Fibroblast of the aortic adventitia (primary cell): ENCODE results near the gene LRRC36. TPM values are rescaled to one million over a fixed set of nuclear protein-coding genes. Genes with fewer than 3 reads are reported as not detected.
"Not testable (repeated sequence)": the region's sequence is repeated elsewhere in the genome, so short reads cannot be mapped to it uniquely, and the experiment has no call there.

ENCODE experiments used
- DNase-seq: peaks from one replicate; pipeline ENCODE4 v3.0.0-alpha.2; 2010; ENCODE audit warnings: low read depth
- H3K4me3 ChIP-seq: 2 replicates; pipeline ENCODE4 v1.5.1; 2011; ENCODE audit warnings: low read depth, mild to moderate bottlenecking, control low read depth, low read length, moderate library complexity
- total RNA-seq: library from RNA; depleted of rRNA; stranded (reverse); fragments of >200 nt; gene quantifications from 2 replicates; pipeline ENCODE4 v1.2.3, GENCODE V29; 2012; ENCODE audit warnings: low replicate concordance
- TF ChIP-seq, protein P1 (sequence below): IDR thresholded peaks from 2 replicates; pipeline ENCODE4 v1.5.1; 2011; ENCODE audit warnings: mild to moderate bottlenecking, low read length, control low read depth, inconsistent platforms; ENCODE audit not compliant: insufficient read depth

The LRRC36 gene
- total RNA-seq, 1 donor = not detected

DNA sequence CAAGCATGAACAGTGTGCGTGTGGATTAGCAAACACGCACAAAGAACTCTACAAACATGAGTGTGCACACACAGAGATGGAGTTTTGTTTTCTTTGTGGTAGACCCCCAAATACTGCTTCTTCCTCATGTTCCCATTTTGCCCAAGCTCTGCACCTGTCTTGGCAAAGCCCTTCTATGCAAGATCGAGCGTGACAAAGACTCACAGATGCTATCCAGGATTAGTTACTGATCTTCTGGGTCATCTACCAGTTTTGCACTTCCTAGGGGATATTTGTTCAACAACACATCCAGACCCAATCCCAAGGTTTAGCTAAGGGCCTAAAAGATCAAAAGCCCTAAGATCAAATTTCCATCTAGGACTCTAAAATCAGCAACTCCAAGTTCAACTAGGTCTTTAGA lies 16.0 kb downstream of the LRRC36 start:
- TF ChIP-seq, protein P1, sequence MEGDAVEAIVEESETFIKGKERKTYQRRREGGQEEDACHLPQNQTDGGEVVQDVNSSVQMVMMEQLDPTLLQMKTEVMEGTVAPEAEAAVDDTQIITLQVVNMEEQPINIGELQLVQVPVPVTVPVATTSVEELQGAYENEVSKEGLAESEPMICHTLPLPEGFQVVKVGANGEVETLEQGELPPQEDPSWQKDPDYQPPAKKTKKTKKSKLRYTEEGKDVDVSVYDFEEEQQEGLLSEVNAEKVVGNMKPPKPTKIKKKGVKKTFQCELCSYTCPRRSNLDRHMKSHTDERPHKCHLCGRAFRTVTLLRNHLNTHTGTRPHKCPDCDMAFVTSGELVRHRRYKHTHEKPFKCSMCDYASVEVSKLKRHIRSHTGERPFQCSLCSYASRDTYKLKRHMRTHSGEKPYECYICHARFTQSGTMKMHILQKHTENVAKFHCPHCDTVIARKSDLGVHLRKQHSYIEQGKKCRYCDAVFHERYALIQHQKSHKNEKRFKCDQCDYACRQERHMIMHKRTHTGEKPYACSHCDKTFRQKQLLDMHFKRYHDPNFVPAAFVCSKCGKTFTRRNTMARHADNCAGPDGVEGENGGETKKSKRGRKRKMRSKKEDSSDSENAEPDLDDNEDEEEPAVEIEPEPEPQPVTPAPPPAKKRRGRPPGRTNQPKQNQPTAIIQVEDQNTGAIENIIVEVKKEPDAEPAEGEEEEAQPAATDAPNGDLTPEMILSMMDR = no peak
- no peak overlapping the region for H3K4me3 ChIP-seq
- no peak for DNase-seq

- TF ChIP-seq, protein P1 = no peak
- no peak overlapping the region for H3K4me3 ChIP-seq
- no peak for DNase-seq
Observed at GRCh38 chr16:67345401-67345800, 18.8 kb downstream of the LRRC36 start.

- no peak for DNase-seq
- H3K4me3 ChIP-seq = no peak overlapping the region
- TF ChIP-seq, protein P1 = no peak
Observed at GRCh38 chr16:67346341-67346740, 19.7 kb downstream of the LRRC36 start.

DNA sequence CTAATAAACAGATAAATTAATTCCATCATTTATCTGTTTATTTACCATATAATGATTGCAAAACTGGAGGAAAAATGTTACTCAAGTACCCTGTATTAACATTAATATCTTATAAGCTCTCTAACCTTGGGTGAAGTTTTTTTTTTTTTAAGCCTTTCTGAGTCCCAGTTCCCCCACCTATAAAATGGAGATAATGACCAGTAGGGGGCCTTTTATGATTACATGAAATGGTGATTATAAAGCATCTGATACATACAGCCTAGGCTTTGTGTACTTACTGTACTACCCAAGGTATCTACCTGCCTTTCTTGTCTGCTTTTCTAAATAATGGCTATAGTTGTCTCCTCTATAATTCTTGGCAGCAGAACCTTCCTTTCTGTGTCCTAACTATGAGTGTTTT lies 22.6 kb downstream of the LRRC36 start:
- peak; percentile 46 for DNase-seq
- TF ChIP-seq, protein P1 = peak; percentile 55

DNA sequence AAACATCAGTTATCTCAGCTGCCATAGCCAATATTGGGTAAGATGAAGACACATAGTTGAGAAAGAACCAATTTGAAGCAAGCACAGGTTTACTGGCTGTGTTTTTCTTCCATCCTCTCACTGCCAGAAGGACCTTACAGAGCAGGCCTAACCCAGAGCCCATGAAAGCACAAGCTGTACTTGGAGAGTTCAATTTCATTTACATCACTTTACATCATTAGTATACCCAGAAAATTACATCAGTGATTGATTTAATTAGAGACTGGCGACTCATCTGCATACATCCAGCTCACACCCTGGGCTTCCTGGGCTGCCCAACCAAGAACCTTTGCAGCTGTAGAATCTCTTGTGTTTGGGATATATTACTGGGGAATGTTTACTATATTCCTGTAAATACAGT lies 23.7 kb downstream of the LRRC36 start:
- TF ChIP-seq, protein P1 = no peak
- no peak overlapping the region for H3K4me3 ChIP-seq
- DNase-seq = no peak

More for the DNA sequence above, 22.6 kb downstream of the LRRC36 start:
- H3K4me3 ChIP-seq = no peak overlapping the region

DNA sequence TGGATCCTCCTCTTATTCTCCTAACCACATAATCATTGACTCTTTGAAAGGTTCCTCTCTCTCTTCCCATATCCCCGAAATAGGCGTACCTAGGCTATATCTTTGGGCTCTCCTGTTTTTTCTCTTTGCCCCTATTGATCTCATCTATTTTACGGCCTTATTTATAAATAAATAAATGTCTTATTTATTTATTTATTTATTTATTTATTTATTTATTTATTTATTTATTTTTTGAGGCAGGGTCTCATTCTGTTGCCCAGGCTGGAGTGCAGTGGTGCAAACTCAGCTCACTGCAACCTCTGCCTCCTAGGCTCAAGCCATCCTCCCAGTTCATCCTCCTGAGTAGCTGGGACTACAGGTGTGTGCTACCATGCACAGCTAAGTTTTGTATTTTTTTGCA lies 25.8 kb downstream of the LRRC36 start:
- not testable (repeated sequence) for DNase-seq

GRCh38 chr16:67356396-67356795 lies 29.8 kb downstream of the LRRC36 start:
- H3K4me3 ChIP-seq = no peak overlapping the region
- no peak for DNase-seq
- TF ChIP-seq, protein P1 = no peak

More for the DNA sequence above, 25.8 kb downstream of the LRRC36 start:
- not testable (repeated sequence) for H3K4me3 ChIP-seq

DNA sequence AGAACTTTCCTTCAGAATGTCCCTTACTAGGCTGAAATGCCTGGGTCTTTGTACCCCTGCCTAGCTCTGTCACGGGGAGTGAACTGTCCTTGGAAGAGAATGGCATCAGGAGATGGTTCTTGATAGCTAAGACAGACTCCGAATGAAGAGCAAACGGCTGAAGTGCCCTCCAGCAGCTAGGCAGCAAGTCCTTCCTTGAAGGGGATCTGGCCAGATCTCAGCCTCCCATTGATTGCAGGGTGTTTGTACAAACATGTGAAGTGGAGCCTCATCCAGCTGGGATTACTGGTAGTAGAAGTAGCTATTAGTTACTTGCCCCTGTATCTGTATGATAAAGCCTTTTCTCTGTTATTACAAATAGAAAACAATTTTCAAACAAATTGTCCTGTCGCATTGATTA lies 30.9 kb downstream of the LRRC36 start:
- H3K4me3 ChIP-seq = no peak overlapping the region
- no peak for DNase-seq
- TF ChIP-seq, protein P1 = no peak

DNA sequence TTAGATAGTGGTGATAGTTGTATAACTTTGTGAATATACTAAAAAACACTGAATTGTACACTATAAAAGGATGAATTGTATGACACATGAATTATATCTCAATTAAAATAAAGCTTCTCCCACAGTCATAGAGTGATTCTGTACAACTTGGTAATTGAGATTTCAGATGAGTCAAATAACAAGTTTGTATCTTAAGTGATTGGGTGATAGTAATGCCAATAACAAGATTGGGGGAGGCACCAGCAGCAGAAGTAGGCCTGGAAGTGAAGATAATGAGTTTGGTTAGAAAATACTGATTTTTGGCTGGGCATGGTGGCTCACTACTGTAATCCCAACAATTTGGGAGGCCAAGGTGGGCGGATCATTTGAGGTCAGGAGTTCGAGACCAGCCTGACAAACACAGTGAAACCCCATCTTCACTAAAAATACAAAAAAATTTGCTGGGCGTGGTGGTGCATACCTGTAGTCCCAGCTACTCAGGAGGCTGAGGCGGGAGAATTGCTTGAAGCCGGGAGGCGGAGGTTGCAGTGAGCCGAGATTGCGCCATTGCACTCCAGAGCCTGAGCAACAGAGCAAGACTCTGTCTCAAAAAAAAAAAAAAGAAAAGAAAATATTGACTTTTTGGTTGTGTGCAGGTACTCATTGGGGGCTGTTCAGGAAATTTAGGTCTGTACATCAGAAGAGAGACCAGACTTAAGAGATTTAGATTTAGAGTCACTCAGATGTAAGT lies 33.1 kb downstream of the LRRC36 start:
- H3K4me3 ChIP-seq, DNase-seq: not testable (repeated sequence)
